HG03060 (cell line): ENCODE results near the gene MSX2.
"Not testable (repeated sequence)": the region's sequence is repeated elsewhere in the genome, so short reads cannot be mapped to it uniquely, and the experiment has no call there.

Experiments
- ATAC-seq: cut with Tn5 transposase; IDR thresholded peaks from one replicate; pipeline ENCODE4 v1.9.1; 2021; ENCODE audit warnings: low read depth, moderate number of reproducible peaks; ENCODE audit not compliant: unreplicated experiment

MSX2 gene

DNA sequence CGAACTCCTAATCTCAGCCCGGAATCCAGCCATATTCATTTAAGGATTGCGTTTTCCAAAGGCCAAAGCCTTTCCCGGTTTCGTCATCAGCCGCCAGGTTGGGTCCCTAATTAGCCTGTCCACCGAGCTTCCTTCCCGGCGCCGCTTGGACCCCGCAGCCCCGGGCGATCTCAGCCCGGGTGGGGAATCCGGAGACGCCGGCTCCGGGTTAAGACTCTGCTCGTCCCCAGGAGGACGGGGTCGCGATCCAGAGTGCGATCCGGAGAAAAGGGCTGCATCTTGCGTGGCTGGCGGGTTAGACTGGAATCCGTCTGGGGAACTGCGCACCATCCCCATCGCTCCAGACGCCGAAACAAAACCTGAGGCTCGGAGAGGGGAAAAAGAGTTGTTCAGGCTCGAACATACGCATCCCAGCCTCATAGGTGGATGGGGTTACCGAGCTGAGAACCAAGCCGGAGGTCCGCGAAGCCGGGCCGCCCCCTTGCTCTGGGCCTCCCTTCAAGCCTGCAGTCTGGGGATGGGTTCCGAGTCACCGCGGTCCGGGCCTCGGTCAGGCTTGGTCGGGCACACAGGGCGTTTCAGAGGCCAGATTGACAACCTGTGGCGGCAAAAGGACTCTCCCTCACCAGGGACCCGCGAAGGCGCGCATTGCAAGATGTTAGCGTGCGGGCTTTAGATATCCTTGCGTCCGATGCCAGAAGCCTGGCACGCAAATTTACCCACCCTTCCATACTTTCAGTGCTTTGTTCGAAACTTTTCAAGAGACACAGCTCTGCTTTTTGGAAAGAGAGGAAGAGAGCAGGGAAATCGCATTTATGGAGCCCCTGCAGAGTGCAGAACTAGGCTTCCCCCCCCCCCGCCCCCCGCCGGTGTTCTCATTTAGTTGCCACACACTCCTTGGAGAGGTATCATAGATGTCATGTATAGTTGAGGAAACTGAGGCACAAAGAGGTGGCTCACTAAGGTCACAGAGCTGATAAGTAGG, 7.9 kb downstream of the MSX2 start:
- no peak for ATAC-seq

DNA sequence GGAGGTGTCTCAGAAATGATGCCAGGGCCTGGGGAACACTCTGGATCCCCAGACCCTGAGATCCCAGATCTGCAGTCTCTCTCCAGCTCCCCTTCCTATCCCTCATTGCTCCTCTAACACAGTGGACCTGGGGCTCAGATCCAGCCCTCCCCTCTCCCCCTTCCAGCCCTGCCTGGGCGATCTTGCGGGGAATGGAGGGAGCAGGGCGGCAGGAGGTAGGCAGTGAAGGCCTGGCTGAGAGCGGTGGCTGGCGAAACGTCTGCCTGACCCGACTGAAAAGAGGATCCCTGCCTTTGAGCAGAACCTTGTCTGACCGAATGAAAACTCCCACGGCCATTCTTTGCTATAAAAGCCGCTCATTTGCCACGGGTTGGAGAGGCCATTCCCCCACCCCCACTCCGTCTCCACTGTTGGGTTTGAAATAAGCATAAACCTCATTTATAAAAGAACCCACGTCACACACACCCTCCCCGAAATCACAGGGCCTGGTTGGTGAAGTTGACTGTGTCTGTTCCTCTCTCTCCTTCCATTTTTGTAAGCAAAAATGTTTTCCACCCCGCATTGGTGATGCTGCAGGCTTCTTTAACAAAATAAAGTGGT, 8.8 kb downstream of the MSX2 start:
- no peak for ATAC-seq

DNA sequence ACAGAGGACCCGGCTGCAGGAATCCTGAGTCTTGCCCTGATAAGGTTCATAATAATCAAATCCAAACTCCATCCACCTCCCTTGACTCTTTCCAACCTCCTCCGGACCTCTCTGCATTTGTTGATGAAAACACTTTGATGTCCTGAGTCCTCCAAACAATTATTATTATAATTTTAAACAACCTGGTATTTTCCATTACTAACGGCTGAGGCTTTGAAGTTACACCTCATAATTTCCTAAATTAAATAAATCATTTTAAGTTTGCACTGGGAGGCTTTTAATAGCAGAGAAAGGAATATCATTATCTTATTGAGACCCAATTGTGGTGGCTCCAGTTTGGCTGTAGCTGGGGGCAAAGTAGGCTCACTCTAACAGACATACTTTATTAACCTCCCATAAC, 9.5 kb downstream of the MSX2 start:
- no peak for ATAC-seq

DNA sequence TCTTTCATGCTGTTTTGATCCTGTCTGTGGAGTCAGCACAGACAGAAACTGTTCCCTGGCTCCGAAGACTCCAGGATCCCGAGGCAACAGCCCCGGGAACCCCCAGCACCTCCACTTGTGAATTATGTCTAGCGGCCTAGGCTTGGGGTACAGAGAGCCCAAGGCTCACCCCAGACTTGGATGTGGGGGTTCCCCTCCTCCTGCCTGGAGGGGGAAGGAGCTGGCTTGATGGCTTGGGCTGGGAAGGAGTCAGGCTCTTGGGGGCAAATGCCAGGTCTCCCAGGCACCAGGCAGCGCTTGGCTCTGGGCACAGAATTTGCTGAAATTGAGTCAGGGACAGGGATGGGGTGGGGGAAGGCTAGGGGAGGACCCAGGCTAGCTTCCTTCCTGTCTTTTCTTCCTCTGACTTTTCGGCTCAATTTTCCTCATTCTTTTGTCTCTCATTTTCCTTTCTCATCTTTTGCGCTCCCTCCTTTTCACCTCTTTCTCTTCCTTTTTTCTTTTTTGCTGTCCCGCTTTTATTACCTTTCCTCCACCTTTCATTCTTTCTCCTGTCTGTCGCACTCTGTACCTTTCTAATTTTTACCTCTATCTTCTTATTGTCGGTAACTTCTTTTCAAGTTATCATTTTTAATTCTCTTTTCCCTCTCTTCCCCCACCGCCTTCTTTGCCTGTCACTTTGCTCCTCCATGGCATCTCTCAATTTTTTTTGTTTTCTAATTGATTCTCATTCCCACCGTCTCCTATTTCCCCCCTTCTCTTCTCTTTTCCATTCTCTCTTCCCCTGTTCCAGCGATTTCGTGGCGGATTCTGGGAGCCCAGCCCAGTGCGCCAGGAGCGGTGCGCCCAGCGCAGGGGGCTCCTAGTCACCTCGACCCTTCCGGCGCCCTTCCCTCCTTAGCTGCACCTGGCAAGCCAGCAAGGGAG, 10.5 kb downstream of the MSX2 start:
- ATAC-seq = no peak

DNA sequence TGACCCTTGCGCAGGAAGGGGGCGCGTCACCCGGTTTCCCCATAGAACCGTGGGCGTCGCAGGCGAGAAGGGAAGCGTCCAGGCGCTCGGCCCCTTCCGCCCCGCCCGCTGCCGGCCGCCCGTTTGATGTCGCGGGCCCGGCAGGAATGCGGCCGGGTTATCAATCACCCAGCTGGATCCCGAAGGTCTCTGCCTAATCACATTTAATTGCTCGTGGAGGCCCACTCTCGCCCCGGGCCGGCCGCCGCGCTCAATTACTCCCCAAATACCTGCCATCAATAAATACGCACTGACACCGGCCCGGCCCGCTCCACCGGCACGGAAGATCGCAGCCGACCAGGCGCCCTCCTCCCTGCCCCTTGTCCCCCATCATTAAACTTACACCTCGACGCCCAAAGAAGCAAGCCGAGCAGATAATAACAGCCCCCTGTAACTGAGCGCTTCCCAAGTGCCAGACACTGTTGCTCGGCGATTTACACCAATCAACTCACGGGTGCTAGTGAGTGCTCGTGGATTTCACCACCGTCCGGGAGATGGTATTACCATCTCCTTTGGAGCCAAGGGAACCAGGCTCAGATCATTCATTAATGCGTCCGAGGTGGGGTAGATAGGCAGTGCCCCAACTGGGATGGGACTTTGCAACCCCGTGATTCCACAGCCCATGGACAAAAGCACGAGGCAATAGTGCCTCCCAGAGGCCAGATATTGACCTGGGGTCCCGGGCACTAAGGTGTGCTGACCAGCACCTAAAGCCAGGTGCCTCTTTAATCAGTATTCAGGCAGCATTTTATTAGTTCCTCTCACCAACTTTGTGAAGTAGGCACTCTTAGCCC, 11.3 kb downstream of the MSX2 start:
- ATAC-seq = no peak

DNA sequence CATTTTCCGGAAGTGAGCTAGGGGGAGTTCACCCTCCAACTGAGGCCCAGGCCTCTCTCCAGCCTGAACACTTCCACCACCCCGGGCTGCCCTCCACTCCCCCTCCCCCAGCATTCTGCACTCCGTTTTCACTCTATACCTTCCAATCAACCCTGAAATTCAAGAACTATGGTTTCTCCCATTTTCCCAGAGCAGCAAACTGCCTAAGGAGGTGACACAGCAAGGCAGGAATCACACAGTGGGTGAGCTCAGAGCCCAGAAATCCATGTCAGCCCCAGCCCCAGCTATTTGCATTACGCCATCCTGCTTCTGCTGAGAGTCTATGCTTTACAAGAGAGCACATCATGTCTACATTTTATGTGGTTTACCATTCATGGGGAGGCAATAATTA, 11.9 kb downstream of the MSX2 start:
- ATAC-seq = no peak

DNA sequence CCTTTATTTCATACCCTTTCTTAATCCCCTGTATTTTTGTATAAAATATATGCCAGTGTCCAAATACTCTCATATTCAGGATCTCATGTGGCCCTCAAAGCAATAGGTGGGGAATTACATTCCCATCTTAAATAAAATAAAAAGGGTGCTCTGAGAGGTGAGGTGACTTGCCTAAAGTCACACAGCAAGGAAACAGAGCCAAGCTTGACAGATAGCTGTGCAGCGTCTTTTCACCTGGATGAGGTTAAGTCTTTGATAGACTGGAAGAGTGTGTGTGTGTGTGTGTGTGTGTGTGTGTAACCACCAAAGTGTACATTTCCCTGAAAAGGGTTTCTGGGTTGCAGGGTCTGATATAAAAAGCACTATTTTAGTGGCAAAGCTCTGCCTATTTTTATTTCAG, 12.4 kb downstream of the MSX2 start:
- ATAC-seq = no peak

DNA sequence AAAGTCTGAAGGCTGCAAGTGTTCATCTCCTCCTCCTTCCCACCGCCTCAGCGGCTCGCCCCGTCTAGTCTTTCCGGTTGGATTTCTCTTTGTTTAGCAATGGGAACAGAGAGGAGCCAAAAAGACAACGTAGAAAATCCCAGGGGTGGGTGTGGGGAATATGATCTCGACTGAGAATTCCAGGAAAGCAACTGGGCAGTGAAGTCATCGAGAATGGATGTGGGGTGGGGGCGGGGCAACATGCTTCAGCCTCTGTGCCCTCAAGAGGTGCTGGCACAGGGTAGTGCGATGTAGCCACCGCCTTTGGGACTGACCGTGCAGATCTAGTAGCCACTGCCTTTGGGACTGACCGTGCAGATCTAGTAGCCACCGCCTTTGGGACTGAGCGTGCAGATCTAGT, 12.9 kb downstream of the MSX2 start:
- ATAC-seq = no peak

DNA sequence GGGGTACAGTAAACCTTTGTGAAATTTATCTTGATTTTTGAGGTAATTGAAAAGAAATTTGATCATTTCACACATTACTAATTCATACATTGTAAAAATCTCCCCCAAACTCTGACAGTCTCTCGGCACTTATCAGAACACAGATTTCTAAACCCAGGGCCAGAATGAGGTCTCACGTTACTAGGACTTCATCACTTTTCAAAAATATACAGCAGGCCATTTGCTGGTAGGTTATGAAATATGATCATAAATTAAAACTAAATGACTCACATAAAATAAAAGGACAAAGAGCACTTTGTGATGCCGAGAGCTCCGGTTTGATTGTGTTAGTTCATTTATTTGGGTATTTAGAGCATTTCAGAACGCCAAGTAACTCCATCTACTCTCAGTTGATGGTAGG, 17.0 kb downstream of the MSX2 start:
- no peak for ATAC-seq

DNA sequence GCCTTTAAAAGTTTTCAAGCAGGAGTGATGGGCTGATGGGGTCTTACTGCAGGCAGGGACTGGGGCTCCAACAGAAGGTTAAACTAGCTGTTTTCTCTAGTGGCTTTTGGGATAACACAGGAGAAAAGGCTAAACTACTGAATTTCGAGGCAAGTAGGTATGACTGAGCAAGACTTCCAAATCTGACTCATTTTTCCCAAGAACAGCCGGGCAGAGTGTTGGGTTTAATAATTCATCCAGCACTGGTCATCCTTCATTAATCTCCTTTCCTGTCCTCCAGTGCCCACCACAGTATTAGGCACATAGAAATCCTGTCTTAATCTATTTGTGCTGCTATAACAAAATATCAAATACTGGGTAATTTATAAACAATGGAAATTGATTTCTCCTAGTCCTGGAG, 20.5 kb downstream of the MSX2 start:
- no peak for ATAC-seq

DNA sequence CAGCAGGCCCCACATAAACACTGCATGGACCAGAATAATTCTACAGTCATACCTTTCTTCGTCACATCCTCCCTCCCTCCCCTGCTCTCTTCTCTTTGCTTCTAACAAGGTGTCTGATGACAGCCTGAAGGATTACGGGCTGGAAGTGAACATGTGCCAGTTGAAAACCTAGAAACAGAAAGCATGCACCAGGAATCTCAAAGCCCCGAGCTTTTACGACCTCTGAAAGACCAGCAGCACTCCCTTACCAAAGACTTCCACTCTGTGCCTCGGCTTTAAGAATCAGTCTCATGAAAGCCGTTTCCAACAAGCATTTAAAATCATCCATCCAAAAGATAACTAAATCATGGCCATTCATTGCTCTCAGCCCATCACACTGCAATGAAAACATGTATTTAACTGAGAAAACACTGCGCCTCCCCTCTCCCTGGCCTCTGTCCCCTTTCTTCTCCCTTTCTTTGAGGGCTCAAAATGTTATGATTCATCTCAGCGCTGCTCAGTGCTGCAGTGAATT, 21.3 kb downstream of the MSX2 start:
- ATAC-seq = no peak

DNA sequence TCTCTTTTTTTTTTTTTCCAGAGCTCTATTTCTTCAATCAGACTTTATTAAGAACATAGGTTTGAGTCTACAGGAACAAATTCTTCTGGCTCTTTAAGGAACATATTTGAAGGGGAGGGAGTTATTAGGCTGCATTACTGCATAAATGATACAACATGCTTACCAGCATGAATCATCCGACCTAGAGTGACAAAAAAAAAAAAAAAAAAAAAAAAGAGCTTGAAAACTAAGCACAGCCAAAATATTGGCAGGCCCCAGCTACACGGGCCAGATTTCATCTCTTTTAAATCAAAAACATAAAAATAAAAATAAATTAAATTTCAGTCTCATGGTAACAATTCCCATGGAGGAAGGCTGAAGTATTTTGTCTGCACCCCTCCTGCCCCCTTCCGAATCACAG, 26.3 kb downstream of the MSX2 start:
- ATAC-seq = no peak

DNA sequence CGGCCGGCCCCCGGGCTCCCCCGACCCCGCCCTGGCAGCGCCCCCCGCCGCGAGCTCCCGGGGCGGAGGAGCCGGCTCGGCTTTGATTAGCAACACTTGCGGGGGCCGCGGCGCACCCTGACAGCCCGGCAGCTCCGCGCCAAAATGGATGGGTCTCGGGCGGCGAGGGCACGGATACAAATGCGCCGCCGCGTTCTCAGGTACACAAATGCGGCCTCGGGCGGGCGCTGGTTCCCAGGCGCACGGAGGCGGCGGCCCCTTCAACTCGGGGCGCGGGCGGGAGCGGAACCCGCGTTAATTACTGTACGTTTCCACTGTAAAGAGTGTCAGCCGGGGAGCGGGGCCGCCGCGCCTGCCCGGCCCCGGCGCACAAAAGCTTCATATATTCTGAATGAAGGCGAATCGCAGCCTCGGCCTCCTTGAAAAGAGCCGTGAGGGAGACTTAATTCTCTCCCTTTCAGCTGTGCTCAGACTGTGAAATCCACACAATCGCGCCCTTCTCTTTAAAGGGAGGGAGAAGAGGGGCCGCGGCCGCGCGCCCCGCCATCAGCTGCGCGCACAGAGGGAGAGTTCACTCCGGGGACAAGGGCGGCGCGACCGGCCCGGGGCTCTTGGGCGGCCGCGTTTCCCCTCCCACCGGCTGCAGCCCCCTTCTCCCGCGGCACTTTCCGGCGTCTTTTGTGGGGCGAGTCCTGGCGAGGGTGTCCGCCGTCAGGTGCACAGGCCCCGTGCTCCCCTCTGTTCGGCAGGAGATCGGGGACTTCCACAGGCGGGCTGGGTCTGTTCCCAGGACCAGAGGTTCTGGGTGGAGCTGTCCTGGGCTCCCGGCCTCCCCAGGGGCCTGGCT, 27.0 kb downstream of the MSX2 start:
- no peak for ATAC-seq

DNA sequence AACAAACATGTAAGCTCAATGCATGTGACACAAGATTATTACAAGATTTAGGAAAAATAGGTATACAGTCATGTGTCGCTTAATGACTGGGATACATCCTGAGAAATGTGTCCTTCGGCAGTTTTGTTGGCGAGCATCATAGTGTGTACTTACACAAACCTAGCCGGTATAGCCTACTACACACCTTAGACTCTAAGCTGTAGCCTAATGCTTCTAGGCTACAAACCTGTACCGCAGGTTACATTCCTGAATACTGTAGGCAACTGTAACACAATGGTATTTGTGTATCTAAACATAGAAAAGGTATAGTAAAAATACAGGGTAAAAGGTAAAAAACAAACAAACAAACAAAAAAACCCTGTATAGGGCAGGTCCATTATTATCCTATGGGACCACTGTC, 27.7 kb downstream of the MSX2 start:
- no peak for ATAC-seq

DNA sequence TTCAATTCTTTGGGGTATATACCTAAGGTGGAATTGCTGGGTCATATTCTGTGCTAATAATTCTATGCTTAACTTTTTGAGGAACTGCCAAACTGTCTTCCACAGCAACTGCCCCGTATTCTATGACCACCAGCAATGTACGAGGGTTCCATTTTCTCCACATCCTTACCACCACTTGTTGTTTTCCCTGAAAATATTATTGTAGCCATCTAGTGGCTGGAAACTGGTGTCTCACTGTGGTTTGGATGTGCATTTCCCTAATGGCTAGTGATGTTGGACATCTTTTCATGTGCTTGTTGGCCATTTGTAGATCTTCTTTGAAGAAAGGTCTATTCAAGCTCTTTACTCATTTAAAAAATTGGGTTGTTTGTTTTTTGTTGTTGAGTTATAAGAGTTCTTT, 30.7 kb downstream of the MSX2 start:
- ATAC-seq = no peak

DNA sequence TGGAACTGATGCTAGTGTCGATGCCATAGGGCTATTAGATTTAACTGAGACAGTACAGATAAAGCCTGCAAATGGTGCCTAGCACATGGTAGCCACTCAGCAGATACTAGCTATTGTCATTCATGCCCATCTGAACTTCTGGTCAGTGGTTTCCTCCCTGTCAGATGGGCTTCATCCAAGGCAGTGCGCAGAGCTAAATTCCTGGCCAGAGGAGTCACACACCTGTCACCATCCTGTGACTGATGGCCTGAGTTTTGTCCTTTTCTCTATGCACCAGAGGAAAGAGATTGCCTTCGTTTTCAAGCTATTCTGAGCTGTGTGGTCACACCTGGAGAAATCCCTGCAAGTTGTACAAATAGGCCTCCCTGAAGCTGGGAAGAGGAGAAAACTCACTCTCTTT, 34.7 kb downstream of the MSX2 start:
- ATAC-seq = no peak

DNA sequence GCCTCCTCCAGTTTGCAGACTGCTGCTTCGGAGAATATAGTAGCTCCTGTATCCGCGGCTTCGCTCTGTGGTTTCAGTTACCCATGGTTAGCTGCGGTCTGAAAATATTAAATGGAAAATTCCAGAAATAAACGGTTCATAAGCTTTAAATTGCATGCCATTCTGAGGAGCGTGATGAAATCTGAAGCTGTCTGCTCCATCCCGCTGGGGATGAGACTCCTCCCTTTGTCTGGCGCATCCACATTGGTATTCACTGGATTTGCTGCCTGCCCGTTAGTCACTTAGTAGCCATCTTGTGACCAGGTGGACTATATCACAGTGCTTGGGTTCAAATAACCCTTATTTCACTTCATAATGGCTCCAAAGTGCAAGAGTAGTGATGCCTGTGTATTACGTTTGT, 36.3 kb downstream of the MSX2 start:
- ATAC-seq = no peak

DNA sequence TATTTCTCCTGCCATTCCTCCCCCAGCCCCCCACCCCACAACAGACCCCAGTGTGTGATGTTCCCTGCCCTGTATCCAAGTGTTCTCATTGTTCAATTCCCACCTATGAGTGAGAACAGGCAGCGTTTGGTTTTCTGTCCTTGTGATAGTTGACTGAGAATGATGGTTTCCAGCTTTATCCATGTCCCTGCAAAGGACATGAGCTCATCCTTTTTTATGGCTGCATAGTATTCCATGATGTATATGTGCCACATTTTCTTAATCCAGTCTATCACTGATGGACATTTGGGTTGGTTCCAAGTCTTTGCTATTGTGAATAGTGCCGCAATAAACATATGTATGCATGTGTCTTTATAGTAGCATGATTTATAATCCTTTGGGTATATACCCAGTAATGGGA, 37.0 kb downstream of the MSX2 start:
- not testable (repeated sequence) for ATAC-seq

DNA sequence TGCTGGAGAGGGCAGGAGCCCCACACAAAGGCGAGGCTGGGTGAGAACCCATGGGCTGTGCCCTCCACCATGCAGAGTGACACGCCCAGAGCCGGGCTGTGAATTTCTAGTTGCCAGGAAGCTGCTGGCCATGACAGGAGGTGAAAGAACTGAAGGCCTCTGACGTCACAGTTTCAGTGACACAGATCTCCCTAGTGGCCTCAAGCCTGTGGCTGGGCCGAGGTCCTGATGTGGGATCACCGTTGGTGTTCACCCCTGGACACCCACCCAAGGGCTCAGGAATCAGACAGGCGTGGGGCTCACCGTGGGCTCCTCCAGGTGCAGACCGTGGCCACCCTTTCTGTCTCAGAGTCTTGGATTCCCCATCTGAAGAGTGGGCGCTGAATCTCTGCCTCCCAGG, 39.9 kb downstream of the MSX2 start:
- ATAC-seq = no peak
